GM12875 (cell line): ENCODE measurements around the gene MAD2L1BP.

ENCODE experiments used
- H3K4me3 ChIP-seq: one replicate; pipeline ENCODE4 v1.5.1; 2011; ENCODE audit warnings: low read depth, low read length, control low read depth
- CTCF ChIP-seq: IDR thresholded peaks from 2 replicates; pipeline ENCODE4 v1.5.1; 2011; ENCODE audit warnings: low read depth, mild to moderate bottlenecking, control low read depth, inconsistent platforms, low read length, moderate library complexity, borderline replicate concordance; ENCODE audit not compliant: insufficient read depth

MAD2L1BP gene

GRCh38 chr6:43680308-43681200 is 44.9 kb downstream of the MAD2L1BP start:
- H3K4me3 ChIP-seq = no peak overlapping the region
- no peak for TF ChIP-seq CTCF

GRCh38 chr6:43681303-43681702 is 45.7 kb downstream of the MAD2L1BP start:
- TF ChIP-seq CTCF = no peak
- no peak overlapping the region for H3K4me3 ChIP-seq

DNA sequence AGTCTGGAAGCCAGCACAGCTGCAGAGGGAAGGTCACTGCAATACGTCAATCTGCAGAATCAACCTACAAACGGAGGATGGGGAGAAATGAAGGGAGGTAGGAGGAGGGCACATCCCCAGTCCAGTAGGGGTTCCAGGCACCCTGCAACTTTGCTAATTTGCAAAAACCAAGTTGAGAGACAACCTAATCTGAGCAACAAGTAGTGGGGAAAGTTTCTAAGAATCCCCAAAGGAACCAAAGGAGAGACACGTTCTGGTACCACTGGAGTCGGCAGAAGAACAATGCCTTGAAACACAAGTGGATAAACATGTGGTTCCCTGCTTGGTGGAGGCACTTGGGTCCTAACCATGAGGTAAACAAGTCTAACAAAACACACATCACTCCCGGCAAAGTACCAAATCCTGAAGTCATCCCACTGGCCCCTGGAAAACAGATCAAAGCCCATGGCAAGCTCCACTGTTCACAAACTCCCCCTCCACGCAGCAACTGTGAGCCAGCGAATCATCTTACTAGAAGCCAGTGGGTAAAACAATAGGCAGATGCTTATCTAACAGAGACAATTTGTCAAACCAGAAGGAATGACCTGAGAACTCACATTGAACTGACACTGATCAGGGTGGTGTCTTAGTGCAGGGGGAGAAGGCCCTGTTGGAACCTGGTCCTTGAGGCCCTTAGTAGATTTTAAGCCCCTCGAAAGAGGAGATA is 47.2 kb downstream of the MAD2L1BP start:
- TF ChIP-seq CTCF = no peak
- no peak overlapping the region for H3K4me3 ChIP-seq

GRCh38 chr6:43683708-43684455 is 48.2 kb downstream of the MAD2L1BP start:
- no peak overlapping the region for H3K4me3 ChIP-seq
- no peak for TF ChIP-seq CTCF

DNA sequence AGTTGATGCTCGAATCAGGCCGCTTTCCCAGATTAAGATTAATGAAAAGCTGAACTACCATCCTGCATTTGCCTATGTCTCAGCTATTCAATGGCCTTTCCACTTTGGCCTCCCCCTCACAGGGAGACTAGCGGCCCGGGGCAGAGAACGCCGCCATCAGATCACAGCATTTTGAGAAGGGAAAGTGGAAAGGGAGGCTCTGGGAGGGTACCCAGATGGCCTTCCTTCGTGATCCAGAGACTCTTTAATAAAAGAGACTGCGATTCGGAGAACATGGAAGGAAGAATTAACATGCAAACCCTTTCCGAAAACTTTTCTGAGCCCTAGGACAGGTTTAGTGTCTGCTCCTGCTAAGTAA is 51.4 kb downstream of the MAD2L1BP start:
- H3K4me3 ChIP-seq = peak overlapping the region; percentile 69
- TF ChIP-seq CTCF = no peak

- TF ChIP-seq CTCF = no peak
- peak within 1 kb of the TSS; percentile 69 for H3K4me3 ChIP-seq
Measured at GRCh38 chr6:43687437-43688347, 52.1 kb downstream of the MAD2L1BP start, which contains the start of gene MRPS18A. MRPS18A (minus strand) TSS chr6:43687791; CDS start chr6:43687779, 12 bp downstream.
